ENCODE data around the gene DHRS7B. TPM values are rescaled to one million over a fixed set of nuclear protein-coding genes. Genes with fewer than 3 reads are reported as not detected.
A peak's percentile ranks its signal among the peaks of the same experiment; 100 is the strongest.

Gene DHRS7B
- polyA plus RNA-seq, 1 experiment, result 12.5 TPM

GRCh38 chr17:21212826-21213637 is 86.3 kb downstream of the DHRS7B start:
- TF ChIP-seq CTCF (IDR thresholded peaks at IDR 0.05; ENCODE audit: low read depth, low read length), result no peak
- no peaks in the 10 kb centered on the region; the same call in 1 of the 2 replicates for H3K9me3 ChIP-seq (ENCODE audit: control insufficient read depth, insufficient read depth, low read length)
- H3K27ac ChIP-seq (ENCODE audit: low read depth, low read length), result peak overlapping the region; percentile 84
- ChIA-PET POLR2A (interaction anchor here (0.6 to 2.8 kb wide), 6 partner anchors 46 to 230 kb away, joined by 3 to 8 read pairs (median 4); partner anchors contain the start of gene USP22), CTCF (interaction anchor here (0.6 to 2.4 kb wide), 4 partner anchors 9 to 298 kb away, joined by 3 to 11 read pairs (median 6); no protein-coding TSS in a partner anchor)
- no peaks in the 10 kb centered on the region for H3K27me3 ChIP-seq (ENCODE audit: control insufficient read depth, insufficient read depth, low read length)
- H3K4me3 ChIP-seq (ENCODE audit: low read depth, low read length), result peak overlapping the region; percentile 93
- DNase-seq (ENCODE audit: low read depth, low spot score), result no peak

DNA sequence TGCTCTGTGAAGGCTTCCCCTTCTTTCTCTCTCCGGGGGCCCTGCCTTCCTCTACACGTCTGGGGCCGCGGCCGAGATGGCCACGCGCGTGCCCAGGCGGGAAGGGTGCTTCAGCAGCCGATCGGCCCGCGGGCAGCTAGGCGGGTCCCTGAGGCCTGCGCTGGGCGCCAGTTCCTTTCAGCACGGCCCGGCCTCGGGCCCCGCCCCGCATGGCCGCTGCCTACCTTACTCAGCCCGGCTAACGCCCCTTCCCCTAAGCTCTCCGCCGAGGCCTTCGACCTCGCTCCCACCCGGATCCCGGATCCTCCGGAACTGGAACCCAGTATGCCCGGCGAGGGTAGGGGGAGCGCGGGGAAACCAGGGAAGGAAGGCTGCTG is 86.9 kb downstream of the DHRS7B start:
- Histone ChIP-seq H3K27me3 (ENCODE audit: control insufficient read depth, insufficient read depth, low read length) (no peaks in the 10 kb centered on the region), H3K9me3 (ENCODE audit: control insufficient read depth, insufficient read depth, low read length) (no peaks in the 10 kb centered on the region; the same call in 1 of the 2 replicates), H3K4me3 (ENCODE audit: low read depth, low read length) (peak overlapping the region; percentile 93), H3K27ac (ENCODE audit: low read depth, low read length) (peak overlapping the region; percentile 84)
- ChIA-PET CTCF (interaction anchor here (2.4 kb wide), 1 partner anchor 85 kb away, joined by 11 read pairs; no protein-coding TSS in a partner anchor), POLR2A (interaction anchor here (0.5 to 2.8 kb wide), 7 partner anchors 46 to 231 kb away, joined by 3 to 8 read pairs (median 4); partner anchors contain the start of gene USP22)
- TF ChIP-seq CTCF (IDR thresholded peaks at IDR 0.05; ENCODE audit: low read depth, low read length), result no peak
- no peak for DNase-seq (ENCODE audit: low read depth, low spot score)

DNA sequence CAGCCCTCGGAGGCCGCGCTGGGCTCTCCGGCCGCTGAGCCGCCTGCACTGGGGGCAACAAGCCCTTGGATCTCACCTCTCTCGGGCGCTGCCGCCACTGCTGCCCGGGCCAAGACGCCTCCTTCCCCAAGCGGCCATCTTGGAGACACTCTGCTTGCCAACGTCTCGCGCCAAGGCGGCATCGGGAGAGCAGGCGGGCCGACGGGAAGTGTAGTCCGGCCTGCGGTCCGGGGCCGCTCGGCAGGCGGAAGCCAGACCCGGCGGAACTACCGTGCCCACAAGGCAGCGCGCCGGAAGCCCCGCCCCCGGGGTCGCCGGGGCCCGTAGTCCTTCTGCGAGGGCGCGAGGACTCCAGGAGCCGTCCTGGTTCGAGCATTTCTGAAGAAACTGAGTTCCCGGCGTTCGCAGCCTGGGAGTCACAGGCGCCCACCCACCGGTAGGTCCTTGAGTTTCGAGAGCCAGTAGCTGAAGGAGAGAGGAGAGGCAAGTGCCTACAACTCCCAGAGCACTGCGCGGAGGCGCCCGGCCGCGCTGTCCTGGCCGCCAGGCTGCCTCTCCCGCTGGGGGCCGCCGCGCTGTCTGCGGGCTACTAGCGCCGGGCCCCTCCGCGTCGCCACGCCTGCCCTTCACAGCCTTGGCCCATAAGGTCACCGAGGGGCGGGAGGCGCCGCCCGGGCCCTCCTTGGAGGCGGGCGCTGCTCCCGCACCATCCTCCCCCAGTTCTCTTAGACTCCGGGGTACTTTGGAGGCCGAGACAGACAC is 87.4 kb downstream of the DHRS7B start, which contains the start of gene TMEM11:
TSS of gene TMEM11 (minus strand) at position 147 of the 762 bp plus-strand sequence. CDS start at position 138, 9 bp downstream.
- no peak for TF ChIP-seq CTCF (IDR thresholded peaks at IDR 0.05; ENCODE audit: low read depth, low read length)
- DNase-seq (ENCODE audit: low read depth, low spot score), result peak; percentile 87
- Histone ChIP-seq H3K9me3 (ENCODE audit: control insufficient read depth, insufficient read depth, low read length) (no peaks in the 10 kb centered on the region; the same call in 1 of the 2 replicates), H3K27me3 (ENCODE audit: control insufficient read depth, insufficient read depth, low read length) (no peaks in the 10 kb centered on the region), H3K4me3 (ENCODE audit: low read depth, low read length) (peak within 1 kb of the TSS; percentile 93), H3K27ac (ENCODE audit: low read depth, low read length) (peak within 1 kb of the TSS; percentile 89)
- ChIA-PET CTCF (interaction anchor here (0.6 kb wide), 1 partner anchor 10 kb away, joined by 9 read pairs; no protein-coding TSS in a partner anchor), POLR2A (interaction anchor here (0.5 to 2.8 kb wide), 5 partner anchors 61 to 224 kb away, joined by 3 to 8 read pairs (median 4); partner anchors contain the start of gene USP22)

GRCh38 chr17:21214777-21215541 is 88.2 kb downstream of the DHRS7B start:
- TF ChIP-seq CTCF (IDR thresholded peaks at IDR 0.05; ENCODE audit: low read depth, low read length), result no peak
- ChIA-PET CTCF (interaction anchor here (0.6 kb wide), 1 partner anchor 11 kb away, joined by 9 read pairs; no protein-coding TSS in a partner anchor), POLR2A (interaction anchor here (1.6 to 2.8 kb wide), 2 partner anchors 60 to 171 kb away, joined by 4 to 8 read pairs; partner anchors contain the start of gene USP22)
- Histone ChIP-seq H3K27me3 (ENCODE audit: control insufficient read depth, insufficient read depth, low read length) (no peaks in the 10 kb centered on the region), H3K9me3 (ENCODE audit: control insufficient read depth, insufficient read depth, low read length) (no peaks in the 10 kb centered on the region; the same call in 1 of the 2 replicates), H3K27ac (ENCODE audit: low read depth, low read length) (peak overlapping the region; percentile 89), H3K4me3 (ENCODE audit: low read depth, low read length) (peak overlapping the region; percentile 93)
- DNase-seq (ENCODE audit: low read depth, low spot score), result no peak
